IMR-90 (cell line): Measurements from ENCODE around the gene KCNIP1. TPM values are rescaled to one million over a fixed set of nuclear protein-coding genes. Genes with fewer than 3 reads are reported as not detected.

Experiments
- ATAC-seq: fragments of 200-7000 bp; cut with Tn5 transposase; 2 replicates; pipeline ENCODE4 v1.9.1; 2020; ENCODE audit warnings: low read depth, mild to moderate bottlenecking, moderate library complexity
- BruUV-seq: library from RNA; stranded (reverse); fragments of 400-500 nt; replicated peaks from 2 replicates; lab custom pipeline; 2021; lab: Mats Ljungman, UMichigan
- CTCF ChIA-PET: fragments of 300-600 bp; formaldehyde crosslinking; extraction: SDS; loops from one replicate; lab custom pipeline; 2021; ENCODE audit warnings: antibody characterized with exemption; lab: Yijun Ruan, JAX
- POLR2A ChIA-PET: fragments of 300-600 bp; sonication (Branson Sonifier 250); formaldehyde crosslinking; loops from one replicate; lab custom pipeline; 2022; ENCODE audit warnings: antibody characterized with exemption; ENCODE audit not compliant: unreplicated experiment; lab: Charles Lee
- DNase-seq: peaks from one replicate; pipeline ENCODE4 v3.0.0; 2013
- H2AFZ ChIP-seq: replicated peaks from 2 replicates; pipeline ENCODE3; 2013; ENCODE audit warnings: low read length, mild to moderate bottlenecking; ENCODE audit not compliant: poor library complexity
- H2AK5ac ChIP-seq: 2 replicates; pipeline ENCODE4 v1.6.1; 2013; ENCODE audit warnings: low read depth, low read length, inconsistent platforms
- H2AK9ac ChIP-seq: replicated peaks from 2 replicates; pipeline ENCODE3; 2013; ENCODE audit warnings: mild to moderate bottlenecking, low read depth, low read length, moderate library complexity; ENCODE audit not compliant: poor library complexity
- H2BK120ac ChIP-seq: 2 replicates; pipeline ENCODE4 v1.6.1; 2013; ENCODE audit warnings: low read depth, low read length, inconsistent platforms
- H2BK15ac ChIP-seq: 3 replicates; pipeline ENCODE4 v1.6.1; 2013; ENCODE audit warnings: low read depth, low read length, inconsistent platforms
- H2BK20ac ChIP-seq: 2 replicates; pipeline ENCODE4 v1.6.1; 2013; ENCODE audit warnings: low read depth, mild to moderate bottlenecking, inconsistent platforms, low read length, moderate library complexity
- H2BK5ac ChIP-seq: 2 replicates; pipeline ENCODE4 v1.6.1; 2013; ENCODE audit warnings: mild to moderate bottlenecking, low read depth, low read length, inconsistent platforms; ENCODE audit not compliant: poor library complexity, severe bottlenecking
- H3K14ac ChIP-seq: replicated peaks from 2 replicates; pipeline ENCODE4 v1.6.1; 2013; ENCODE audit warnings: low read depth, low read length, inconsistent platforms
- H3K18ac ChIP-seq: 2 replicates; pipeline ENCODE4 v1.6.1; 2013; ENCODE audit warnings: low read depth, low read length, control low read depth
- H3K23ac ChIP-seq: 2 replicates; pipeline ENCODE4 v1.6.1; 2013; ENCODE audit warnings: low read depth, low read length, inconsistent platforms
- H3K27ac ChIP-seq: 2 replicates; pipeline ENCODE4 v1.5.1; 2013; ENCODE audit warnings: mild to moderate bottlenecking, control low read depth, low read length; ENCODE audit not compliant: insufficient read depth
- H3K27me3 ChIP-seq: 2 replicates; pipeline ENCODE4 v1.6.1; 2013; ENCODE audit warnings: low read length; ENCODE audit not compliant: control insufficient read depth, insufficient read depth
- H3K36me3 ChIP-seq: 2 replicates; pipeline ENCODE4 v1.6.1; 2013; ENCODE audit warnings: low read length, mixed read lengths; ENCODE audit not compliant: control insufficient read depth, insufficient read depth
- H3K4ac ChIP-seq: 2 replicates; pipeline ENCODE4 v1.6.1; 2013; ENCODE audit warnings: low read depth, low read length, inconsistent platforms
- H3K4me1 ChIP-seq: 2 replicates; pipeline ENCODE4 v1.6.1; 2013; ENCODE audit warnings: low read length, mixed read lengths; ENCODE audit not compliant: control insufficient read depth, insufficient read depth
- H3K4me2 ChIP-seq: 2 replicates; pipeline ENCODE4 v1.6.1; 2013; ENCODE audit warnings: low read depth, mild to moderate bottlenecking, control low read depth, low read length, moderate library complexity
- H3K4me3 ChIP-seq: 2 replicates; pipeline ENCODE4 v1.5.1; 2013; ENCODE audit warnings: low read depth, mild to moderate bottlenecking, control low read depth, low read length, moderate library complexity; ENCODE audit not compliant: insufficient read depth
- H3K56ac ChIP-seq: 2 replicates; pipeline ENCODE4 v1.6.1; 2013; ENCODE audit warnings: low read length, inconsistent platforms; ENCODE audit not compliant: insufficient read depth; ENCODE audit errors: extremely low read depth
- H3K79me1 ChIP-seq, 2 experiments: 2 replicates each; pipeline ENCODE4 v1.6.1; 2013; ENCODE audit warnings: low read length in 2 of 2, inconsistent platforms in 1 of 2, low read depth in 1 of 2
- H3K9ac ChIP-seq: 2 replicates; pipeline ENCODE4 v1.6.1; 2013; ENCODE audit warnings: low read depth, low read length, control low read depth
- H3K9me1 ChIP-seq: 2 replicates; pipeline ENCODE4 v1.6.1; 2013; ENCODE audit warnings: low read length, inconsistent platforms; ENCODE audit not compliant: insufficient read depth
- H3K9me3 ChIP-seq: 2 replicates; pipeline ENCODE4 v1.6.1; 2013; ENCODE audit warnings: low read length; ENCODE audit not compliant: control insufficient read depth, insufficient read depth
- H4K20me1 ChIP-seq: 2 replicates; pipeline ENCODE4 v1.6.1; 2013; ENCODE audit warnings: low read length, inconsistent platforms; ENCODE audit not compliant: insufficient read depth
- H4K5ac ChIP-seq: 2 replicates; pipeline ENCODE4 v1.6.1; 2013; ENCODE audit warnings: mild to moderate bottlenecking, low read depth, low read length, control low read depth
- H4K8ac ChIP-seq, 2 experiments: 2 replicates each; pipeline ENCODE4 v1.6.1; 2013; ENCODE audit warnings: low read depth in 2 of 2, low read length in 2 of 2, control low read depth in 1 of 2, inconsistent platforms in 1 of 2
- H4K91ac ChIP-seq: 2 replicates; pipeline ENCODE4 v1.6.1; 2013; ENCODE audit warnings: low read depth, low read length, inconsistent platforms; ENCODE audit not compliant: insufficient read depth
- BHLHE40 ChIP-seq: fragments of 150-350 bp; IDR thresholded peaks from 2 replicates; pipeline ENCODE4 v1.6.1; 2016; ENCODE audit warnings: mild to moderate bottlenecking, low read depth, low read length
- CEBPB ChIP-seq: IDR thresholded peaks from 2 replicates; pipeline ENCODE4 v1.6.1; 2012; ENCODE audit warnings: low read depth, low read length, improper control_type of control experiment
- CHD1 ChIP-seq: IDR thresholded peaks from 2 replicates; pipeline ENCODE4 v1.6.1; 2012; ENCODE audit warnings: low read depth, low read length, improper control_type of control experiment
- FOS ChIP-seq: fragments of 150-350 bp; IDR thresholded peaks from 2 replicates; pipeline ENCODE4 v1.6.1; 2016; ENCODE audit warnings: low read depth, low read length
- POLR2A ChIP-seq: IDR thresholded peaks from 2 replicates; pipeline ENCODE4 v1.6.1; 2012; ENCODE audit warnings: mild to moderate bottlenecking, low read depth, low read length
- RAD21 ChIP-seq: IDR thresholded peaks from 2 replicates; pipeline ENCODE4 v1.6.1; 2012; ENCODE audit warnings: low read length, improper control_type of control experiment
- USF2 ChIP-seq: fragments of 150-350 bp; IDR thresholded peaks from 2 replicates; pipeline ENCODE4 v1.6.1; 2017; ENCODE audit warnings: mild to moderate bottlenecking, antibody characterized with exemption, low read length, low read depth
- WGBS, 2 experiments: methylation state at CpG; one replicate each; pipeline versions ENCODE4 v1.1.5 to v1.1.7; 2013; ENCODE audit warnings: missing lambda C conversion rate in 2 of 2; ENCODE audit not compliant: insufficient read length in 1 of 2; ENCODE audit errors: extremely low coverage in 2 of 2; 5-methylcytosine and 5-hydroxymethylcytosine counted together
- dilution Hi-C: fragments of 300-500 bp; cut with HindIII; formaldehyde crosslinking; loops from one replicate; pipeline ENCODE4 v1.14.3; 2018; ENCODE audit warnings: low sequenced_read_pairs; ENCODE audit not compliant: unreplicated experiment
- in situ Hi-C: fragments of 300-500 bp; cut with MboI; formaldehyde crosslinking; loops from 3 replicates; pipeline ENCODE4 v1.14.3; 2019; ENCODE audit warnings: low sequenced_read_pairs, inconsistent platforms, mixed read lengths
- intact Hi-C: fragments of 100-400 bp; cut with micrococcal nuclease; formaldehyde crosslinking; loops from 2 replicates; pipeline ENCODE4 v1.10.0; 2022
- polyA plus RNA-seq, 3 experiments: library from polyadenylated mRNA; depleted of rRNA; stranded (reverse); fragments of >200 nt; gene quantifications; 2 replicates each; pipeline ENCODE4 v1.2.3, GENCODE V29; 2012; ENCODE audit warnings: low replicate concordance in 1 of 3
- total RNA-seq: library from RNA; depleted of rRNA; stranded (reverse); fragments of >200 nt; gene quantifications from 2 replicates; pipeline ENCODE4 v1.2.3, GENCODE V29; 2012

Gene KCNIP1
- total and polyA plus RNA-seq, 2 of the 4 experiments (the other 2 are of a cell fraction) = not detected

- Histone ChIP-seq H3K4me1 (no peaks in the 10 kb centered on the region; the same call in 1 of the 2 replicates), H3K79me1 (no peaks in the 10 kb centered on the region), H3K9me3 (no peaks in the 10 kb centered on the region), H2BK15ac (no peak overlapping the region), H2AK5ac (no peak overlapping the region), H3K23ac (no peak overlapping the region), H4K5ac (no peak overlapping the region), H3K4me2 (peak overlapping the region; percentile 56), H2AK9ac (no peak overlapping the region), H4K91ac (no peak overlapping the region), H2BK5ac (no peak overlapping the region), H3K18ac (no peak overlapping the region), H3K14ac (no peak overlapping the region), H4K20me1 (no peaks in the 10 kb centered on the region), H3K36me3 (no peaks in the 10 kb centered on the region), H2BK20ac (no peak overlapping the region), H3K27me3 (peaks cover 2% of the 10 kb centered on the region), H3K9me1 (no peaks in the 10 kb centered on the region), H3K56ac (no peak overlapping the region), H3K4ac (no peak overlapping the region), H2BK120ac (no peak overlapping the region), H4K8ac (no peak overlapping the region), H3K27ac (no peak overlapping the region), H3K4me3 (no peak overlapping the region), H2AFZ (peak overlapping the region; percentile 18), H3K9ac (no peak overlapping the region)
- in situ Hi-C loops (no loop called here), intact Hi-C loops (no loop called here), dilution Hi-C loops (no loop called here)
- BruUV-seq = no TSS peak
- ChIA-PET CTCF (interaction anchor here (0.6 to 1.1 kb wide), 3 partner anchors 22 to 371 kb away, joined by 3 to 4 read pairs (median 3); no protein-coding TSS in a partner anchor), POLR2A (no interaction called here)
- DNase-seq (peak; percentile 73), ATAC-seq (peak; percentile 77)
- peak; percentile 10; the same call in 1 of the 2 replicates for TF ChIP-seq CEBPB
- no peak for TF ChIP-seq POLR2A
- no peak for TF ChIP-seq CHD1
- TF ChIP-seq USF2 = no peak
- peak; percentile 74 for TF ChIP-seq BHLHE40
- no peak for TF ChIP-seq RAD21
- peak; percentile 51; the same call in 1 of the 2 replicates for TF ChIP-seq FOS
- WGBS, 2 experiments = no CpG with 5 or more reads among the region's 9 CpGs
Measured at GRCh38 chr5:170597109-170597751, 93.4 kb downstream of the KCNIP1 start.
